ENCODE results near the gene HIF1A. TPM values are rescaled to one million over a fixed set of nuclear protein-coding genes. Genes with fewer than 3 reads are reported as not detected.
"Not testable (repeated sequence)": the region's sequence is repeated elsewhere in the genome, so short reads cannot be mapped to it uniquely, and the experiment has no call there.

Gene HIF1A
- total RNA-seq, 1 donor from 2014 or later = 242 TPM

DNA sequence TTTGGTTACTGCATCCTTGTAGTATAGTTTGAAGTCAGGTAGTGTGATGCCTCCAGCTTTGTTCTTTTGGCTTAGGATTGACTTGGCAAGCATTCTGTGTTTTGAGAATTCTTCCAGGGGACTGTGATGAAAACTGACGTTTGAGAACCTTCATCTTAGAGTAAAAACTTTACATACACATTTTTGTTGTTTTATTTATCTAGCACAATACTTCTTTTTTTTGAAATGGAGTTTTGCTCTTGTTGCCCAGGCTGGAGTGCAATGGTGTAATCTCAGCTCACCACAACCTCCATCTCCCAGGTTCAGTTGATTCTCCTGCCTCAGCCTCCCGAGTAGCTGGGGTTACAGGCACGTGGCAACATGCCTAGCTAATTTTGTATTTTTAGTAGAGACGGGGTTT, 13.4 kb downstream of the HIF1A start:
- DNase-seq (ENCODE audit: low spot score) = not testable (repeated sequence)

DNA sequence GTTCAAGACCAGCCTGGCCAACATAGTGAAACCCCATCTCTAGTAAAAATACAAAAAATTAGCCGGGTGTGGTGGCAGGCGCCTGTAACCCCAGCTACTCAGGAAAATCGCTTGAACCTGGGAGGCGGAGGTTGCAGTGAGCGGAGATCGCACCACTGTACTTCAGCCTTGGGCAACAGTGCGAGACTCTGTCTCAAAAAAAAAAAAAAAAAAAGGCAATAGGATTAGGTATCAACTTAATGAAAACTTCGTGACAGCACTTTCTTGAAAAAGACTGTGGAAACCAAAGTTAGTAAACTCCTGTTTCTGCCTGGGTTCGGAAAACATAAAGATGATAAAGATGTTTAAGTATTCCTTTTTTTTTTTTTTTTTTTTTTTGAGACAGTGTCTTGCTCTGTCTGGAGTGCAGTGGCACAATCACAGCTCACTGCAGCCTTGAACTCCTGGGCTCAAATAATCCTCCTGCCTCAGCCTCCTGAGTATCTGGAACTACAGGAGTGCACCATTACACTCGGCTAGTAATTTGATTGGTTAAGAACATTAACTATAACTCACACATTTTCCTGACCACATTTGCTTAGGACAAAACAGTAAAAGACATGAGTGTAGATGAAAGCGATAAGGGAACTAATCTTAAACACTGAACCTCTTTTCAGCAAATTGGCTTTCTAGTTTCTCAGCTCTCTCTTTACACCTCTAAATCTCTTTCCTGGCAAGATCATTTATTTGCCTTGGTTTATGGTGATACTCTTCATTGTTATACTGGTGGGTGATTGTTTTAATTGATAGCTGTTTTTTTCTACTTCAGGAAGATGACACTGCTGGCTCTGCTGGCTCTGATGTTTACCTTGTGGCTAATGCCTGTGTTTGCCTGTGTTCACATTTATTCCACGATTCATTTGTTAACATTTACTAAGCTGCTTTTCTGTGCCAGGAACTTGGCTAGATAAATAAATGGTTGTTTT, 15.8 kb downstream of the HIF1A start:
- DNase-seq (ENCODE audit: low spot score) = no peak

DNA sequence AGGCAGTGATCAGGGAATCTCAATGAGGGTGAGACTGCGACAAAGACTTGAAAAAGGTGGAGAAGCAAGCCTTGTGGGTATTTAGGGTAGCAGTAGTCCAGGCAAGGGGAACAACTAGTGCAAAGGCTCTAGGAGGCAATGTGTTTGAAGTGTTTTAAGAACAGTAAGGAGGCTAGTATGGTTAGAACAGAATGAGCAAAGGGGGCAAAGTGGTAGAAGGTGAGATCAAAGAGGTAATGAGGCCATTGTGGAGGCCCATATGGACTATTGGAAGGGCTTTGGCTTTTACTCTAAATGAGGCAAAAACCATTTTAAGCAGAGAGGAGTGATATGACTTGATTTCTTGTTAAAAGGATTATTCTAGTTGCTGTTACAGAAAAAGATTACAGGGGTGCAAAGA, 16.8 kb downstream of the HIF1A start:
- no peak for DNase-seq (ENCODE audit: low spot score)

DNA sequence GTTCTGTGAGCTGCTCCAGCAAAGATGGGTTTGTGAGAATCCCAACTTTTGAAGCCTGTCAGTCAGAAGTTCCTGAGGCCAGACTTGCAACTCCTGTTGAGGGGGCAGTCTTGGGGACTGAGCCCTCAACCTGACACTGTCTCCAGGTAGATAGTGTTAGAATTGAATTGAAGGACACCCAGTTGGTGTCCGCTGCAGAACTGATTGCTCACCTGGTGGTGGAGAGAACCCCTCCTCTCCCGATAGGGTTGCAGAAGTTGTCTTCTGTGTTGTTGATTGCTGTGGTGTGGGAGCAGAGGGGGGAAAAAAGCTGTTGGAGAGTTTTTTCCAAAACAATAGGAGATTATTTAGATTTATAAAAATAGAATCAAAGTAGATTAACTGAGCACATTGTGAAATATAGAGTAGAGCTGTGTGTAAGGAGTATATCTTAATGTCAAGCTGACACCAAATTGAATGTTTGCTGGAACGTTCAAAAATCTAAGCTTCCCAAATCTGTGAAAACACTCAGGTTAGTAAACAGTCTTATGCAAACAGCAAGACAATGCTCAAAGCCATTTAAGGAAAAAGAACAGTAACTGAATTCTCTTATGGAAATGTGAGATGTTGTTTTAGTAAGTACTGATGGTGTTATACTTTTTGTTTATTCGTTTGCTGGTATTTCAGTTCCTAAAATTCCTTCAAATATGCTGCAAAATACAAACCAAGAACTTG, 18.6 kb downstream of the HIF1A start:
- no peak for DNase-seq (ENCODE audit: low spot score)

DNA sequence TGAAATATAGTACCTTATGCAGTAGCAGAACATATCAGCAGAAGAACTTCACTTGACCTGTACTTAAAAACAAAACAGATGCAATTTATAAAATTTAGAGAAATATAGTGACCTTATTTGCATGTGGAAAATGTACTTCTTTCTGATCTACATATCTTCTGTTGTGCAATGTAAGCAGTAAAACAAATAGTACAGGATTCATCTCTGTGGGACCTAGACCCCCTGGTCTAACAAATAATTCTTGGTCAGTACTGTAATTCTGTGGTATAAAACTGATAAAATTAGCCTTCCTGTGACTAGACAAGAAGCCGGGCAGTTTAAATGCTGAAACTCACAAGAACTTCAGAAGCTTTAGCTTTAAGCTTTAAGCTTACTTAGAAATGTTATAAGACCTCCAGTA, 21.6 kb downstream of the HIF1A start:
- DNase-seq (ENCODE audit: low spot score) = no peak

DNA sequence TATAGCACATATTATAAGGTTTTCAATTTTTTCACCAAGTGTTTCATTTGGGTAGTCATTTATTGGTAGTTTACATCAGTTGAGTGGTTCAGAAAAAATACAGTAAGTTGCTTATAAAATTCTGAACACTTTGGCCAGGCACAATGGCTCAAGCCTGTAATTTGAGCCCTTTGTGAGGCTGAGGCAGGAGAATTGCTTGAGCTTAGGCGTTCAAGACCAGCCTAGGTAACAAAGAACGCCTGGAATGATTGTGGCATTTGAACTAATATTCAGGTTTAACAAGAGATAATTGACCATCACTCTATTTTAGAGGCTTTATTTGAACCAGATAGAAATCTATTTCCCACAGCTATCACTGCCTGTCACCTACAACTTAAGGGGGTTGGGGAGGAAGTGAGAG, 22.7 kb downstream of the HIF1A start:
- no peak for DNase-seq (ENCODE audit: low spot score)

DNA sequence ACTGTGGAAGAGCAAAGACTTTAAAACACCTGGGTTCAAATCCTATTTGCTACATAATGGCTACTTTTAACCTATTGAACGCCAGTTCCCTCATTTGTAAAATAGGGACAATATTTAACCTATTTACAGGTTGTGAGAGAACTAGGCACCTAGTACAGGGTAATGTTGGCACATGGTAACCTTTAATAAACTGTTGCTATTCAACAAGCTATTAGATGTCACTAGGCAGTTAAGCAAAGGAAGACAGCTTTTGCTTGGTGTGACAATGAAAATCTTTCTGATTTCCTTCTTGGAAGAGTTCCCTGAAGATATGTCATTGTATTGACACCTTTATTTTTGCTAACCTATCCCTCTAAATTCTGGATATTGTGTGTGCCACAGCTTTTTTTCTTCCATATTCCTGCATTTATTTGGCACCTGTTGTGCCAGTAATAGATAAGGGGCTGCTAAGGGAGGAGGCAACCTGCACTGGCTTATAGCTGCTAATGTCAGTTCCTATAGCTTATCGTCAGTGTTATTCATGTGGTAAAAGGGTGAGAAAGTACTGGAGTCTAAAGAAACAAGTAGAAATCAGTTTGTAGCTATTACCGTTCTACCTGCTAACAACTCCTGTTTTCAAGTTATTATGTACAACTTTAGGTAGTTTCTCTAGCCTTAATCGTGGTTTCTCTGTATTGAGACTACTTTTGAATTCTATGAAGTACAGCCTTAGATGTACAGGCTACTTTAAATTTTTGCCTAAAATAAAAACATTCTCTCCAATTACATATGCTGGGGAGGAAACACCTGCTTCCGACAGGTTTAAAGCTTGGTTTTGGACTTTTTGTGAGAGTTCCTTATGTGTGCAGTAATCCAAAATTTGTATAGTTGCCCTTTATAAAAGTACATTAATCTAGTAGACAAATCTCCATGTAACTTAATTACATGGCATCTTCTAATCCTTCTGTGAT, 24.3 kb downstream of the HIF1A start:
- no peak for DNase-seq (ENCODE audit: low spot score)

DNA sequence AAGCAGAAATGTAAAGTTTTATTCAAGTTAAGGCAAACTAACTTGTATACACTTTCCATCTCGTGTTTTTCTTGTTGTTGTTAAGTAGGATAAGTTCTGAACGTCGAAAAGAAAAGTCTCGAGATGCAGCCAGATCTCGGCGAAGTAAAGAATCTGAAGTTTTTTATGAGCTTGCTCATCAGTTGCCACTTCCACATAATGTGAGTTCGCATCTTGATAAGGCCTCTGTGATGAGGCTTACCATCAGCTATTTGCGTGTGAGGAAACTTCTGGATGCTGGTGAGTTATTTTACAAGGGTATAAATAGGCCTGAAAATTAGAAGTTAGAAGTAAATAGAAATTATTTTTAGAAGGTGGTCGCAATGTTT, 25.0 kb downstream of the HIF1A start:
- DNase-seq (ENCODE audit: low spot score) = no peak

DNA sequence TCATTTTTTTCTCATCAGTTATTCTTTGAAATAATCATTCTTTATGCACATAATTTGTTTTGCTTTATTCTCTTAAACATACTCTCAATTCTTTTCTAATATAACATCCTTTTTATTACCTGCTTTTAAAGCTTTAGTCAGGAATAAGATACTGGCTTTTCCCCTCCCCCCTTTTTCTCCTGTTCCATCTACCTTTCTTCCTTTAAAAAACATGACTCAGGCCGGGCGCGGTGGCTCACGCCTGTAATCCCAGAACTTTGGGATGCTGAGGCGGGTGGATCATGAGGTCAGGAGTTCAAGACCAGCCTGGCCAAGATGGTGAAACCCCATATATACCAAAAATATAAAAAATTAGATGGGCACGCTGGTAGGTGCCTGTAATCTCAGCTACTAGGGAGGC, 25.4 kb downstream of the HIF1A start:
- no peak for DNase-seq (ENCODE audit: low spot score)

DNA sequence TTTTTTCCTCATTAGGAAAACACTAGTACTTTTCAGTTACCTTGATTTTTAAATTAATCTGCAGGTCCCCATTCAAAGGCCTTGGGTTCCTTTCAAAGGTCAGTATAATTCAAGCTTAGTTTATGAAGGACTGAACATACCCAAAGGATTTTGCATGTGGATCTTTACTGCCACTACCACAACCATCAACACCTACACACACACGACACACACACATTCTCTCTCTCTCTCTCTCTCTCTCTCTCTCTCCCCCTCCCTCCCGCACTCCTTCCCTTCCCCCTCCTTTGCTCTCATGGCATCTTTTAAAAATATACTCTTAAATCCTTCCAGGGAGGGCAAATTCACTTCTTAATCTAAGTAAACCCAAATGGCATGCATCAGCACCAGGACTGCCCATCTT, 28.8 kb downstream of the HIF1A start:
- no peak for DNase-seq (ENCODE audit: low spot score)

DNA sequence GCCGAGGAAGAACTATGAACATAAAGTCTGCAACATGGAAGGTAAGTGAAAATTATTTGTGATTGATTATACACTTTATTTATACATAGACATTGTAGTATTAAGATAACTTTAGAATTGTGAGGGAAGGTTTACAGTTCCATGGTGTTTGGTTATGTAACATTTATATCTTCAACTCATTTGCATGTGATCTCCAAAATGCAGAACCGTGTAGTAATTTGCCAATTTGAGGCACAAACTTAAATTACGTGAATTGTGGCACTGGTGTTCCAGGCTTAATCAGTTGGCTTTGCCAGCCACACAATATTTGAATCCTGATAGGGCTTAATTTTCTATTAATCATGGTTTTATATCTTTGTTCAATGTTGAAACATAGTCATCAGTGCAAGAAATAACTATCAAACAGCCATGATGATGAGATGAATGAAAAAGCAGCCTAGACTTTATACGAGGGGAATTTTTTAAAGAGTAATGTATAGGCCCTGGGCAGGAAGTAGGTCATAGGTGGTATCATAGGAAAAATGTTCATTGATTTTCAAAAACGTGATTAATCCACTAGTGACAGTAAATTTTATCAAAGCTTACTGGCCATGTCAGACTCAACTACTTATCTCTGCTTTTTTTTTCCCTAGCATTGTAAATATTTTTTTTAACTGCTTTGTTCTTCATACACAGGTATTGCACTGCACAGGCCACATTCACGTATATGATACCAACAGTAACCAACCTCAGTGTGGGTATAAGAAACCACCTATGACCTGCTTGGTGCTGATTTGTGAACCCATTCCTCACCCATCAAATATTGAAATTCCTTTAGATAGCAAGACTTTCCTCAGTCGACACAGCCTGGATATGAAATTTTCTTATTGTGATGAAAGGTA, 31.7 kb downstream of the HIF1A start:
- DNase-seq (ENCODE audit: low spot score) = no peak

DNA sequence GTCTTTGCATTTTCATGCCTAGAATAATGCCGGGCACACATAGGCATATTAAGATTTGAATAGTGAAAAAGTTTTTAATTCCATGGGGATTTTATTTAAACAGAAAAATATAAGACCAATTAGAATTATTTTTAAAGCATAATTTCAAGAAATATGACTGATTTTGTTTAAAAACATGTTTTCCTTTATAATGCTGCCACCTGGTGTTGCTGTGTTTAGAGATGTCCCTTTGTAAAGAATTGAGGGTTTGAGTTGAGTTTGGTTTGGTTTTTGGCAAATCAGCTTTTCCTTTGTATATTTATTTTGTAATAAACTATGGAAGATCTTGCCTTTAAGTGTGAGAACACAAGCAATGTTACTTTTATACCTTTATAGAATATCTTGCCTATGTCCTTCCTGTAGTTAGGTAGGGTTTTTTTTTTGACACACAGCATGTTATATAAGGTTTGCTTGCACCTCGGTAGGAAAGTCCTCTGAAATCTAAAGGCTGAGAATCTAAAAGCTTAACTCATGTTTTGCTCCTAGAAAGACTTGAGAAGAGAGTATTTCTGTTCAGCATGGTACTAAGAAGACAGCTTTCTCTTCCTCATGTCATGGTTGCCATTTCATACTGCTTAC, 35.6 kb downstream of the HIF1A start:
- no peak for DNase-seq (ENCODE audit: low spot score)

DNA sequence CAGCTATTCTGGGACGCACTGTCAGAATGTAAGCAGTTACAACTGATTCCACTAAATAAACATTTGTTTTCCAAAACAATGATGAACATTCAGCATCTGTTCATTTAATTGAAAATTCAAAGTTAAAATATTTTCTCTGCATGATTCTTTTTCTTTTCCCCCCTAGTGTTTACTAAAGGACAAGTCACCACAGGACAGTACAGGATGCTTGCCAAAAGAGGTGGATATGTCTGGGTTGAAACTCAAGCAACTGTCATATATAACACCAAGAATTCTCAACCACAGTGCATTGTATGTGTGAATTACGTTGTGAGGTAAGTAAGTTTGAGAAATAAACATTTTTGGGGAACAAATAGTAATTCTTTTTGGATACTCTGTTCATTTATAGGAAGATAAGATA, 38.7 kb downstream of the HIF1A start:
- DNase-seq (ENCODE audit: low spot score) = no peak

DNA sequence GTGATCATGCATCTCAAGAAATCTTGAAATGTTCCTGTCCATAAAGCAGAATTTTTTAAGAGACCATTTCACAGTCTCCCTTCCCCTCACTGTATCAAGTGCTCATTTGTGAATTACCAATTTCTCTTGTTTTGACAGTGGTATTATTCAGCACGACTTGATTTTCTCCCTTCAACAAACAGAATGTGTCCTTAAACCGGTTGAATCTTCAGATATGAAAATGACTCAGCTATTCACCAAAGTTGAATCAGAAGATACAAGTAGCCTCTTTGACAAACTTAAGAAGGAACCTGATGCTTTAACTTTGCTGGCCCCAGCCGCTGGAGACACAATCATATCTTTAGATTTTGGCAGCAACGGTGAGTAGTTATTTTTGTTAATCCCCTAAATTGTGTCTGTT, 41.4 kb downstream of the HIF1A start:
- no peak for DNase-seq (ENCODE audit: low spot score)

DNA sequence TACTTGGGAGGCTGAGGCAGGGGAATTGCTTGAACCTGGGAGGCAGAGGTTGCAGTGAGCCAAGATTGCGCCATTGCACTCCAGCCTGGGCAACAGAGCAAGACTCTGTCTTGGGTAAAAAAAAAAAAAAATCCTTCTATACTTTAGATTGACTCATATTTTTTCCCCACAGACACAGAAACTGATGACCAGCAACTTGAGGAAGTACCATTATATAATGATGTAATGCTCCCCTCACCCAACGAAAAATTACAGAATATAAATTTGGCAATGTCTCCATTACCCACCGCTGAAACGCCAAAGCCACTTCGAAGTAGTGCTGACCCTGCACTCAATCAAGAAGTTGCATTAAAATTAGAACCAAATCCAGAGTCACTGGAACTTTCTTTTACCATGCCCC, 42.6 kb downstream of the HIF1A start:
- DNase-seq (ENCODE audit: low spot score) = no peak

DNA sequence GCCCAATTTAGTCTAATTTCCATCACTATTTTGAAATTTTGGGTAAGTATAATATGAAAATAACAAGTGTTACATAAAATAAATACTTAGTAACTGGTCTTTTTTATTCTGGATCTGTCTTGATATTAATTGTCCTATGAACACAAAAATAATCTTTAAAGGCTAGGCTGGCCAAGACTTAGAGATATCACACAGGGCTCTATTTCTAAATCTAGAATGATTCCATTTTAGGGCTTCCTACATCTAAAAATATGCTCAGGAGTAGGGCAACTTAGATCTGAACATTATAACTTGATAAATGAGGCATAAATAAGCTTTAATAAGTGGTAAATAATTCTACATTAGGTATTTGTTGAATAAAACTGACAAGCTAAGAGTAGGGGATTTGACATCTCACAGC, 43.8 kb downstream of the HIF1A start:
- DNase-seq (ENCODE audit: low spot score) = no peak

DNA sequence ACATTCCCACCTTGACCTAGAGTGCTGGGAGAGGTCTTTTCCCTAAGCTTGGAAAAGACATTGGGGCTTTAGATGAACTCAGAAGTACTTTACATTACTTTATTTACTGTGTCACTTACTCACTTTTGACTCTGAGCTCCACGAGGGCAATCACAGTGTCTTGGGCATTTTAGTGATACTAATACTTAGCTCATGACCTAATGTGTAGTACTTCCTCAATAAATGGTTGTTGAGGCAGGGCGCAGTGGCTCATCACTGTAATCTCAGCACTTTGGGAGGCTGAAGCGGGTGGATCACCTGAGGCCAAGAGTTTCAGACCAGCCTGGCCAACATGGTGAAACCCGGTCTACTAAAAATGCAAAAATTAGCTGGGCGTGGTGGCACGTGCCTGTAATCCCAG, 47.1 kb downstream of the HIF1A start:
- DNase-seq (ENCODE audit: low spot score) = no peak

DNA sequence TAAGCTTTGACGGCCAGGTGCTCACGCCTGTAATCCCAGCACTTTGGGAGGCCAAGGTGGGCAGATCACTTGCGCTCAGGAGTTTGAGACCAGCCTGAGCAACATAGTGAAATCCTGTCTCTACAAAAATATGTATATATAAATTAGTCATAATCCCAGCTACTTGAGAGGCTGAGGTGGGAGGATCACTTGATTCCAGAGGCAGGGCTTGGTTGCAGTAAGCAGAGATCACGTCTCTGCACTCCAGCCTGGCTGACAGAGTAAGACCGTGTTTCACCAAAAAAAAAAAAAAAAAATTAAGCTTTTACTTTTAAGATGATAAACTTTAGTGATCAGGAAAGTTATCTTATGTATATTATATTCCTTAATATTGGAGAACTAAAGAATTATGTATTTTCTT, 48.9 kb downstream of the HIF1A start:
- DNase-seq (ENCODE audit: low spot score) = no peak

DNA sequence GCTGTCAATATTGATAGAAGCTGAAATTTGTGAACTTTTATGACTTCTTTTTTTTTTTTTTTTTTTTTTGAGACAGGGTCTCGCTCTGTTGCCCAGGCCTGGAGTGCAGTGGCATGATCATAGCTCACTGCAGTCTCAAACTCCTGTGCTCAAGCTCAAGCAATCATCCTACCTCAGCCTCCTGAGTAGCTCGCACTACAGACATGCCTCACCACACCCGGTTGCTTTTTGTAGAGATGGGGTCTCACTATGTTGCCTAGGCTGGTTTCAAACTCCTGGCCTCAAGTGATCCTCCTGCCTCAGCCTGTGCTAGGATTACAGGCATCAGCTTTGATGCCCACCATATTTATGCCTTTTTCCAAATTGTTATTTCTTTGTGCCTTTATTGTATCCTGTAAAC, 51.0 kb downstream of the HIF1A start:
- not testable (repeated sequence) for DNase-seq (ENCODE audit: low spot score)

DNA sequence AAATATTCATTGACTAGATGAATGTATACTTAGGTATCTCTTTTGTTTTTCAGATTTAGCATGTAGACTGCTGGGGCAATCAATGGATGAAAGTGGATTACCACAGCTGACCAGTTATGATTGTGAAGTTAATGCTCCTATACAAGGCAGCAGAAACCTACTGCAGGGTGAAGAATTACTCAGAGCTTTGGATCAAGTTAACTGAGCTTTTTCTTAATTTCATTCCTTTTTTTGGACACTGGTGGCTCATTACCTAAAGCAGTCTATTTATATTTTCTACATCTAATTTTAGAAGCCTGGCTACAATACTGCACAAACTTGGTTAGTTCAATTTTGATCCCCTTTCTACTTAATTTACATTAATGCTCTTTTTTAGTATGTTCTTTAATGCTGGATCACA, 51.6 kb downstream of the HIF1A start:
- no peak for DNase-seq (ENCODE audit: low spot score)

DNA sequence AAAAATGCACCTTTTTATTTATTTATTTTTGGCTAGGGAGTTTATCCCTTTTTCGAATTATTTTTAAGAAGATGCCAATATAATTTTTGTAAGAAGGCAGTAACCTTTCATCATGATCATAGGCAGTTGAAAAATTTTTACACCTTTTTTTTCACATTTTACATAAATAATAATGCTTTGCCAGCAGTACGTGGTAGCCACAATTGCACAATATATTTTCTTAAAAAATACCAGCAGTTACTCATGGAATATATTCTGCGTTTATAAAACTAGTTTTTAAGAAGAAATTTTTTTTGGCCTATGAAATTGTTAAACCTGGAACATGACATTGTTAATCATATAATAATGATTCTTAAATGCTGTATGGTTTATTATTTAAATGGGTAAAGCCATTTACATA, 52.0 kb downstream of the HIF1A start:
- no peak for DNase-seq (ENCODE audit: low spot score)

All from ureter (tissue), 1 donor.